Measurements from ENCODE around the gene FBXO21. TPM values are rescaled to one million over a fixed set of nuclear protein-coding genes. Genes with fewer than 3 reads are reported as not detected.
"Not testable (repeated sequence)": the region's sequence is repeated elsewhere in the genome, so short reads cannot be mapped to it uniquely, and the experiment has no call there.

FBXO21 gene
- total RNA-seq, 4 donors from 2014 or later: 42.7 to 141 (median 80.4) TPM

DNA sequence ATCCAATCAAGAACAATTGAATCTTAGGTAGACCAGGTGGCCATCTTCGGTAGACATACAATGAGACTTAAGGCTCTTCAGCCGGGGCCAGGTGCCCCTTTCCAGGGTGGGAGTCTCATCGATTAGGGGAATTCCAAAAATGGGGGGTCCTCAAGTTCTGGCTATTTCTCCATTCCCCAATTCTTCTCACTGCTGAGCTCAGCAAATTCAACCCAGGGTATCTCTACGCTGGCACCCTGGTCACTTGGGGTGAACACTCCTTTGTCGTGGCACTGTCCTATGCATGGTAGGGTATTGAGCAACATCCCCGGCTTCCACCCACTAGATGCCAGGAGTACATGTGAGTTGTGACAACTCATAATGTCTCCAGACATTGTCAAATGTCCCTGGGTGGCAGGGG is 34.9 kb upstream of the FBXO21 start:
- no peak overlapping the region for H3K4me3 ChIP-seq
- ATAC-seq (no peak), DNase-seq (no peak)
- in situ Hi-C loops (cut with MboI; ENCODE audit: low sequenced_read_pairs in 4 of 4) (loop anchor here in 2 of 4 donors (25.0 kb wide), 1 partner anchor 362 kb away; no protein-coding TSS in a partner anchor), intact Hi-C loops (cut with DNase I; ENCODE audit: low total_unique reads) (no loop called here)
- H3K27ac ChIP-seq: no peak overlapping the region
- TF ChIP-seq CTCF (IDR thresholded peaks at IDR 0.05 in 4 of 5, conservative IDR thresholded peaks at IDR 0.05 in 1 of 5): no peak
- no peak for TF ChIP-seq POLR2A (IDR thresholded peaks at IDR 0.05)
- peaks cover 0 to 9% of the 10 kb centered on the region in 2 donors for H3K36me3 ChIP-seq
- H3K27me3 ChIP-seq: no peaks in the 10 kb centered on the region
- H3K4me1 ChIP-seq: no peaks in the 10 kb centered on the region
- no peaks in the 10 kb centered on the region for H3K9me3 ChIP-seq

- H3K4me1 ChIP-seq; H3K4me3 ChIP-seq; H3K36me3 ChIP-seq; ATAC-seq; H3K27me3 ChIP-seq; H3K27ac ChIP-seq; DNase-seq; H3K9me3 ChIP-seq; intact Hi-C loops (cut with DNase I; ENCODE audit: low total_unique reads): not testable (repeated sequence)
- in situ Hi-C loops (cut with MboI; ENCODE audit: low sequenced_read_pairs in 4 of 4): loop anchor here in 1 of 4 donors (25.0 kb wide), 1 partner anchor 366 kb away; no protein-coding TSS in a partner anchor
These were observed 30.7 kb upstream of the FBXO21 start for GRCh38 chr12:117220947-117221346.

DNA sequence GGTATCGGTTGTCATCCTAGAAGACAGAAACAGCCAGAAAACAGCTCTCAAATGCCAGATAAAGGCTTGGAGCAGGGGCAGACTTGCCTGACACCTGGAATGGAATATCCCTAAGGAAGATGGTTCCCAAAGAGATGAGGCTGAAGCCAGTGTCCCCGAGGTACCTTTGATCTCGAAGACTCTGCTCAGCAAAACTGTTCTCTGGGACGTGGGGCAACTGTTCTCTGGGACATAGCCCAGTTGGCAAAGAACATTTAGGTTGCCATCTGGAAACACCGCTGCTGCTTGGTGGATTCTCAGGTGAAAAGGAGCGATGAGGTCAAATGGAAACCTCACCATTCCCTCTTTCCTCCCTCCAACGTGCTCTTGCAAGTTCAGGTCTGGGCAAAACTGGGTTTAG is 27.9 kb upstream of the FBXO21 start:
- peak overlapping the region in 2 of 4 donors; percentile 22 to 56 for H3K27ac ChIP-seq
- H3K4me1 ChIP-seq: peaks cover 7 to 8% of the 10 kb centered on the region in 2 donors
- H3K27me3 ChIP-seq: no peaks in the 10 kb centered on the region
- H3K4me3 ChIP-seq: no peak overlapping the region
- no peaks in the 10 kb centered on the region for H3K36me3 ChIP-seq
- in situ Hi-C loops (cut with MboI; ENCODE audit: low sequenced_read_pairs in 4 of 4): loop anchor here (10.0 to 25.0 kb wide), 3 partner anchors 369 to 617 kb away; no protein-coding TSS in a partner anchor
- H3K9me3 ChIP-seq: no peaks in the 10 kb centered on the region
- DNase-seq (no peak), ATAC-seq (peak; percentile 65 to 86)
- intact Hi-C loops (cut with DNase I; ENCODE audit: low total_unique reads): no loop called here
- TF ChIP-seq CTCF (IDR thresholded peaks at IDR 0.05 in 4 of 5, conservative IDR thresholded peaks at IDR 0.05 in 1 of 5) (no peak), POLR2A (IDR thresholded peaks at IDR 0.05) (no peak)

DNA sequence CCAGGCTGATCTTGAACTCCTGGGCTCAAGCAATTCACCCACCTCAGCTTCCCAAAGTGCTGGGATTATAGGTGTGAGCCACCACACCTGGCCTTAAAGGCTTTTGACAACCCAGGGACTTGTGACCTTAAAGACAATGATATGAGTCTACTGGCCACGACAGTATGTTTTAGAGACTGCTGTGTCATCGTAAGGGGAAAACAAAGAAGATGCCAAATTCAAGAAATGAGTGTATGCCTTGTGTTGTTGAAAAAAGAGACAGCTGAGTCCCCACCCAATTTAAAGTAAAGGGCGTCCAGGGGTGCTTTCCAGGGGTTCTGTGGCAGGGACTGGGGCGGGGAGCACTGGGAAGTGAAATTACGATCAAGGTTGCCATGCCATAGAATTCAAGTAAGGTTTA is 26.4 kb upstream of the FBXO21 start:
- no peak for DNase-seq
- no peak overlapping the region for H3K27ac ChIP-seq
- in situ Hi-C loops (cut with MboI; ENCODE audit: low sequenced_read_pairs in 4 of 4) (loop anchor here (10.0 to 25.0 kb wide), 3 partner anchors 371 to 618 kb away; no protein-coding TSS in a partner anchor), intact Hi-C loops (cut with DNase I; ENCODE audit: low total_unique reads) (no loop called here)
- no peak overlapping the region for H3K4me3 ChIP-seq
- TF ChIP-seq POLR2A (IDR thresholded peaks at IDR 0.05) (no peak), CTCF (IDR thresholded peaks at IDR 0.05 in 4 of 5, conservative IDR thresholded peaks at IDR 0.05 in 1 of 5) (no peak)
- no peaks in the 10 kb centered on the region for H3K9me3 ChIP-seq
- ATAC-seq: no peak
- no peaks in the 10 kb centered on the region for H3K27me3 ChIP-seq
- H3K4me1 ChIP-seq: peaks cover 7 to 8% of the 10 kb centered on the region in 2 donors
- no peaks in the 10 kb centered on the region for H3K36me3 ChIP-seq

DNA sequence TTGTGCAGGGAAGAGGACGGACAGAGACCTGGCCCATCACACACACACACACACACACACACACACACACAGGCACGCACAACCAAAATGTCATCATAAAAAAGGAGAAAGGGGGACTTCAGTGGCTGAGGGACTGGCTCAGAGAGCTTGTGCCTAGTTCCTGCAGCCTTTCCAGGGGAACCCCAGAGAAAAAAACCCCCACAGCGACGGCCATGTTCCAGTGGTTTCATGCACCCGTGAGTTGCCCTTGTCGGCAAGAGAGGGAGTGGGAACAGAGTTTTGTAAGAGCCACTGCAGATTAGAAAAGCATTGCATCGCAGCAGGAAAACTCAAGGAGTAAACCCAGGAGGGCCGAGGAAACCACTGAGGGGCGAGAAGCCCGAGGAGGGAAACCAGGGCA is 24.5 kb upstream of the FBXO21 start:
- H3K4me1 ChIP-seq: peaks cover 7 to 8% of the 10 kb centered on the region in 2 donors
- no peaks in the 10 kb centered on the region for H3K36me3 ChIP-seq
- DNase-seq (no peak), ATAC-seq (no peak)
- no peak for TF ChIP-seq CTCF (IDR thresholded peaks at IDR 0.05 in 4 of 5, conservative IDR thresholded peaks at IDR 0.05 in 1 of 5)
- TF ChIP-seq POLR2A (IDR thresholded peaks at IDR 0.05): no peak
- no peak overlapping the region for H3K27ac ChIP-seq
- no peaks in the 10 kb centered on the region for H3K27me3 ChIP-seq
- H3K4me3 ChIP-seq: no peak overlapping the region
- in situ Hi-C loops (cut with MboI; ENCODE audit: low sequenced_read_pairs in 4 of 4): loop anchor here (10.0 to 25.0 kb wide), 3 partner anchors 373 to 620 kb away; no protein-coding TSS in a partner anchor
- H3K9me3 ChIP-seq: no peaks in the 10 kb centered on the region
- intact Hi-C loops (cut with DNase I; ENCODE audit: low total_unique reads): no loop called here

All from gastrocnemius medialis (tissue), 4 donors.